ENCODE data around the gene NEURL1B.
"Not testable (repeated sequence)": the region's sequence is repeated elsewhere in the genome, so short reads cannot be mapped to it uniquely, and the experiment has no call there.

The NEURL1B gene

GRCh38 chr5:172676914-172677475, 35.9 kb downstream of the NEURL1B start:
- in situ Hi-C loops (cut with MboI; ENCODE audit: low sequenced_read_pairs), result no loop called here

DNA sequence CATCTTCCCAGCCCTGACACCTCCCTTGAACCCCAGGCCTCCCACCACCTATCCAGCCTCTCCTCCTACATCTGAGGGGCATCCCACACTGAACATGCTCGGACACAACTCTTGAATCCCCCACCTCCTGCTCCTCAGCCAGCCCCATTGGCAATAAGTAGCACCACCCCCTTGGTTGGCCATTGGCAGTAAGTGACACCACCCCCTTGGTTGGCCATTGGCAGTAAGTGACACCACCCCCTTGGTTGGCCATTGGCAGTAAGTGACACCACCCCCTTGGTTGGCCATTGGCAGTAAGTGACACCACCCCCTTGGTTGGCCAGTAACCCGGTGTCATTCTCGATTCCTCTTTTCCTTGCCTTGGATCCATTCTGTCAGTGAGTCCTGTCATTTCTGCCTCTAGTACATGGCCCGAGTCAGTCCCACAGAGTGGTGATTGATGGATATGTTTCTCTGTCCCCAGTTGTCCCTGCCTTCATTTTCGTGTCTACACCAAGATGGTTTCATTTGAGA, 37.4 kb downstream of the NEURL1B start:
- in situ Hi-C loops (cut with MboI; ENCODE audit: low sequenced_read_pairs), result not testable (repeated sequence)

- in situ Hi-C loops (cut with MboI; ENCODE audit: low sequenced_read_pairs), result no loop called here
These were observed 37.8 kb downstream of the NEURL1B start for GRCh38 chr5:172678902-172679301.

GRCh38 chr5:172679628-172680212, 38.7 kb downstream of the NEURL1B start:
- in situ Hi-C loops (cut with MboI; ENCODE audit: low sequenced_read_pairs), result no loop called here

- in situ Hi-C loops (cut with MboI; ENCODE audit: low sequenced_read_pairs), result no loop called here
These were observed 39.9 kb downstream of the NEURL1B start for GRCh38 chr5:172680921-172681320.

GRCh38 chr5:172681421-172681820, 40.4 kb downstream of the NEURL1B start:
- in situ Hi-C loops (cut with MboI; ENCODE audit: low sequenced_read_pairs), result no loop called here

DNA sequence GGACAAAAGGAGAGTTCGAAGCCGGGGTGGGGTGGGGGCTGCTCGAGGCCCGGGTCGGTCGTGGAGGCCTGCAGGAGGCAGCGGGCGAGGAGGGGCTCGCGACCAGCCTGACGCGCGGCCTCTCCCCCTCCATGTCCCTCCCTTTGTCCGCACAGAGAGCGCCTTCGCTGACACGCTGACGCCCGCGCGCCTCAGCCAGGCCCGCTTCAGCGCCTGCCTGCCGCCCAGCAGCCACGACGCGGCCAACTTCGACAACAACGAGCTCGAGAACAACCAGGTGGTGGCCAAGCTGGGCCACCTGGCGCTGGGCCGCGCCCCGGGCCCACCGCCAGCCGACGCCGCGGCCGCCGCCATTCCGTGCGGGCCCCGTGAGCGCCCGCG, 42.2 kb downstream of the NEURL1B start:
- in situ Hi-C loops (cut with MboI; ENCODE audit: low sequenced_read_pairs), result no loop called here

DNA sequence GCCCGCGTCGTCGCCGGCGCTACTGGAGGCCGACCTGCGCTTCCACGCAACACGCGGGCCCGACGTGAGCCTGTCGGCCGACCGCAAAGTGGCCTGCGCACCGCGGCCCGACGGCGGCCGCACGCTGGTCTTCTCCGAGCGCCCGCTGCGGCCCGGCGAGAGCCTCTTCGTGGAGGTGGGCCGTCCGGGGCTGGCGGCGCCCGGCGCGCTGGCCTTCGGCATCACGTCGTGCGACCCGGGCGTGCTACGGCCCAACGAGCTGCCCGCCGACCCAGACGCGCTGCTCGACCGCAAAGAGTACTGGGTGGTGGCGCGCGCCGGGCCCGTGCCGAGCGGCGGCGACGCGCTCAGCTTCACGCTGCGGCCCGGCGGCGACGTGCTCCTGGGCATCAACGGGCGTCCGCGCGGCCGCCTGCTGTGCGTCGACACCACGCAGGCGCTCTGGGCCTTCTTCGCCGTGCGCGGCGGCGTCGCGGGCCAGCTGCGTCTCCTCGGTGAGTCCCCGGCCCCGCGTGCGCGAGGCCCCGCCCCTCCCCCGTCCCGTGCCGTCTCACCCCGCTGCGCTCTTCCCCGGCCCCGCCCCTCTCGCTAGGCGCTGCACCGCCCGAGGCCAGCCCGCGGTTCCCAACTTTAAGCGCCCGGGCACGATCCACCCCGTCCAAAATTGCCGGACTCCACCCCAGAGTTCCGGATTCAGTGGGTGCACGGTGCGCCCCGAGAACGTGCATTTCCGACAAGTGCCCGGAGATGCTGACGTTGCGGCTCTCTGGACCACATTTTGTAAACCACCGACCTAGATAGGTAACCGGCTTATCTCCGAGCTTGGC, 42.8 kb downstream of the NEURL1B start:
- in situ Hi-C loops (cut with MboI; ENCODE audit: low sequenced_read_pairs), result no loop called here

- in situ Hi-C loops (cut with MboI; ENCODE audit: low sequenced_read_pairs), result no loop called here
These were observed 44.0 kb downstream of the NEURL1B start for GRCh38 chr5:172685091-172685490.

DNA sequence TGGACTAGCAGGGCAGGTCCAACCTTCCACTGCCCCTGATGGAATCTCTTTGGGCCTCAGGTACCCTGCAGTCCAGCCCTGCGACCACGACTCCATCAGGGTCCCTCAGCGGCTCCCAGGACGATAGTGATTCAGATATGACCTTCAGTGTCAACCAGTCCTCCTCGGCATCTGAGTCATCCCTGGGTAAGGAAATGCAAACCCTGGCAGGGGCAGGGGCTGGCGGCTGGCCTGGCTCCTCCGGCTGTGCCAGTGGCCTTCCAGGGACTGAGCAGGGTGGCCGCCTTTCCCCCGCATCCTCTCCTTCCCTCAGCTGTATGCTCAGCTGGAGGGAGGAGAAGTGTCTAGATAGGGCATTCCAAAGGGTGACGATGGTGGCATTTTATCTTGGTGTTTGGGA, 45.0 kb downstream of the NEURL1B start:
- in situ Hi-C loops (cut with MboI; ENCODE audit: low sequenced_read_pairs), result no loop called here

- in situ Hi-C loops (cut with MboI; ENCODE audit: low sequenced_read_pairs), result no loop called here
These were observed 45.7 kb downstream of the NEURL1B start for GRCh38 chr5:172686539-172687390.

DNA sequence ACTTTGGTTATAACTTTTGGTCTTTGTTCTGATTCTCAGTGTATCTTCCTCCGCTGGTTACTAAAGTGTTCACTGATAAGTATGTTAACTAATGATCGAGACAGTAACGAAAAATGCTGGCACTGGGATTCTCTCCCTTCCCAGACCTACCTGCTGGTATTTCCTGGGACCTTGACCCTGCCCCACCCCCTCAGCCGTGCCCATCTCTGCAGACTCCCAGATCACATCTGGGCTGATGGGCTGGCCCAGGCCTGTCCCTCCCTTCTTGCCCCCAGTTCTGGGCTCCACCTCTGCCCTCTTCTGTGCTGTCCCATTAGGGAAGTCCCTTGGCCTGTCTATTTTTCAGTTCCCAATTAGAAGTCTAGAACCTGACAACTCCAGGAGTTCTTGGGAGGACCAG, 46.9 kb downstream of the NEURL1B start:
- in situ Hi-C loops (cut with MboI; ENCODE audit: low sequenced_read_pairs), result no loop called here

- in situ Hi-C loops (cut with MboI; ENCODE audit: low sequenced_read_pairs), result no loop called here
These were observed 47.5 kb downstream of the NEURL1B start for GRCh38 chr5:172688349-172689217.

GRCh38 chr5:172689218-172689572, 48.1 kb downstream of the NEURL1B start:
- in situ Hi-C loops (cut with MboI; ENCODE audit: low sequenced_read_pairs), result no loop called here

GRCh38 chr5:172689801-172690200, 48.7 kb downstream of the NEURL1B start:
- in situ Hi-C loops (cut with MboI; ENCODE audit: low sequenced_read_pairs), result loop anchor here (5.0 kb wide), 1 partner anchor 212 kb away; no protein-coding TSS in a partner anchor

- in situ Hi-C loops (cut with MboI; ENCODE audit: low sequenced_read_pairs), result loop anchor here (5.0 kb wide), 1 partner anchor 213 kb away; no protein-coding TSS in a partner anchor
These were observed 49.4 kb downstream of the NEURL1B start for GRCh38 chr5:172690258-172691075.

GRCh38 chr5:172691886-172692285, 50.8 kb downstream of the NEURL1B start:
- in situ Hi-C loops (cut with MboI; ENCODE audit: low sequenced_read_pairs), result loop anchor here (5.0 kb wide), 1 partner anchor 215 kb away; no protein-coding TSS in a partner anchor

- in situ Hi-C loops (cut with MboI; ENCODE audit: low sequenced_read_pairs), result loop anchor here (5.0 kb wide), 1 partner anchor 215 kb away; no protein-coding TSS in a partner anchor
These were observed 51.4 kb downstream of the NEURL1B start for GRCh38 chr5:172692451-172692850.

- in situ Hi-C loops (cut with MboI; ENCODE audit: low sequenced_read_pairs), result loop anchor here (5.0 kb wide), 1 partner anchor 216 kb away; no protein-coding TSS in a partner anchor
These were observed 51.9 kb downstream of the NEURL1B start for GRCh38 chr5:172692981-172693380.

All from HL-60/S4 treated with retinoic acid at 250 ng/mL for 4 days and 3 days (cell line).